Natural killer cell (primary cell): ENCODE data around the gene FHOD3. TPM values are rescaled to one million over a fixed set of nuclear protein-coding genes. Genes with fewer than 3 reads are reported as not detected.
"Not testable (repeated sequence)": the region's sequence is repeated elsewhere in the genome, so short reads cannot be mapped to it uniquely, and the experiment has no call there.

Source experiments
- ATAC-seq, 3 donors: fragments of 150-1000 bp in 2 of 3; fragments of 200-7000 bp in 1 of 3; cut with Tn5 transposase; 1 replicate in 1 of 3; 2 replicates in 2 of 3; pipeline ENCODE4 v1.10.0; 2021; ENCODE audit warnings: mild to moderate bottlenecking in 2 of 3, moderate library complexity in 2 of 3
- DNase-seq, 2 donors: peaks; one replicate each; pipeline versions ENCODE4 v3.0.0 to v3.0.0-alpha.2; 2013 to 2021; ENCODE audit warnings: mixed read lengths in 1 of 2
- H3K27ac ChIP-seq: one replicate; pipeline ENCODE4 v1.5.1; 2013; ENCODE audit warnings: mild to moderate bottlenecking, low read length
- H3K27me3 ChIP-seq: one replicate; pipeline ENCODE4 v1.6.1; 2013; ENCODE audit warnings: low read length; ENCODE audit not compliant: control insufficient read depth, insufficient read depth
- H3K36me3 ChIP-seq: one replicate; pipeline ENCODE4 v1.6.1; 2013; ENCODE audit warnings: low read length; ENCODE audit not compliant: control insufficient read depth, insufficient read depth
- H3K4me1 ChIP-seq: one replicate; pipeline ENCODE4 v1.6.1; 2013; ENCODE audit warnings: low read length; ENCODE audit not compliant: control insufficient read depth, insufficient read depth
- H3K4me3 ChIP-seq: one replicate; pipeline ENCODE4 v1.5.1; 2013; ENCODE audit warnings: low read length
- H3K9me3 ChIP-seq: one replicate; pipeline ENCODE4 v1.6.1; 2013; ENCODE audit warnings: low read length; ENCODE audit not compliant: control insufficient read depth, insufficient read depth
- H3K27ac Mint-ChIP-seq, 2 donors: one replicate each; pipeline ENCODE4 v1.8.0; 2022; ENCODE audit warnings: mild to moderate bottlenecking in 2 of 2, mixed read lengths in 2 of 2, moderate library complexity in 1 of 2
- H3K27me3 Mint-ChIP-seq, 2 donors: one replicate each; pipeline ENCODE4 v1.8.0; 2022; ENCODE audit warnings: low read depth in 2 of 2, mixed read lengths in 2 of 2
- H3K36me3 Mint-ChIP-seq: one replicate; pipeline ENCODE4 v1.8.0; 2022; ENCODE audit warnings: mixed read lengths
- H3K4me1 Mint-ChIP-seq, 2 donors: one replicate each; pipeline ENCODE4 v1.8.0; 2022; ENCODE audit warnings: mixed read lengths in 2 of 2
- H3K4me3 Mint-ChIP-seq: one replicate; pipeline ENCODE4 v1.8.0; 2022; ENCODE audit warnings: mild to moderate bottlenecking, moderate library complexity, mixed read lengths
- H3K9me3 Mint-ChIP-seq, 2 donors: one replicate each; pipeline ENCODE4 v1.8.0; 2022; ENCODE audit warnings: mixed read lengths in 2 of 2
- WGBS: methylation state at CpG from one replicate; pipeline ENCODE4 v1.1.7; 2013; ENCODE audit warnings: missing lambda C conversion rate; ENCODE audit not compliant: insufficient coverage; 5-methylcytosine and 5-hydroxymethylcytosine counted together
- intact Hi-C: fragments of 100-400 bp; cut with micrococcal nuclease; formaldehyde crosslinking; loops from one replicate; pipeline ENCODE4 v1.14.2; 2022
- total RNA-seq, 4 donors: library from RNA; stranded (reverse); fragments of 120-200 nt in 1 of 4; gene quantifications; one replicate each; pipeline versions ENCODE4 v1.2.3 to v1.2.4, GENCODE V29; 2013 to 2022
- TF ChIP-seq, protein P1 (sequence below): fragments of 200-600 bp; IDR thresholded peaks from one replicate; pipeline ENCODE4 v1.8.0; 2022; ENCODE audit warnings: antibody characterized with exemption

Gene FHOD3
- total RNA-seq, 3 donors from 2014 or later (not counting 1 experiment from before 2014, with no cell fraction given) = not detected

DNA sequence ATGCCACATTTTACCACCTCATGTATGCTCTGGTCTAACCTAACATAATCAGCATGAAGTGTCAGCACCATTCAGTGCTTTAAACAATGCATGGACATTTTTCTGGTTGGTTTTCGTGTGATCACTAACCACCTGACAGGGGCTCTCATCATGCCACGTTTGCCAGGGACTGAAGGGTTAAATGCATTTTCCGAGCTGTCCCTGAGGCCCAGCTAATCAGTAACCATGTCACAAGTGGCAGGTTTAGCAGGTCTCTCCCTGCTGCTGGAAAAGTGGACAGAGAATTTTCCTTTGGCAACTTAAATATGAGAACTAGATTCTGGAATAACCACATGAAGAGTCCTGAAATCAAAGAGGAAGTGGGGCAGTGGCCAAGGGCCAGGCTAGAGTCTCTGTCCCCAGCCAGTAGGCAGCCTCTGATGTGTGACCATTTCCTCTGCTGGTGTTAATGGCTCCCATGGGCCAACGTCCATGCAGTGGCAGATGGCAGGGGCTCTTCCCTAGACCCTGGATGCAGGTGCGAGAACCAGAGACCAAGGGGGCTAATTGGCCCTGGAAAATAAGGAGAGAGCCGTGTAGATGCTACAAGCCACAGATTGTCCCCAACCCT, 461.8 kb downstream of the FHOD3 start:
- peaks cover 0 to 3% of the 10 kb centered on the region in 2 donors for H3K9me3 Mint-ChIP-seq
- Histone ChIP-seq H3K9me3 (no peaks in the 10 kb centered on the region), H3K4me1 (no peaks in the 10 kb centered on the region), H3K27ac (no peak overlapping the region), H3K4me3 (no peak overlapping the region), H3K27me3 (no peaks in the 10 kb centered on the region), H3K36me3 (no peaks in the 10 kb centered on the region)
- TF ChIP-seq, protein P1, sequence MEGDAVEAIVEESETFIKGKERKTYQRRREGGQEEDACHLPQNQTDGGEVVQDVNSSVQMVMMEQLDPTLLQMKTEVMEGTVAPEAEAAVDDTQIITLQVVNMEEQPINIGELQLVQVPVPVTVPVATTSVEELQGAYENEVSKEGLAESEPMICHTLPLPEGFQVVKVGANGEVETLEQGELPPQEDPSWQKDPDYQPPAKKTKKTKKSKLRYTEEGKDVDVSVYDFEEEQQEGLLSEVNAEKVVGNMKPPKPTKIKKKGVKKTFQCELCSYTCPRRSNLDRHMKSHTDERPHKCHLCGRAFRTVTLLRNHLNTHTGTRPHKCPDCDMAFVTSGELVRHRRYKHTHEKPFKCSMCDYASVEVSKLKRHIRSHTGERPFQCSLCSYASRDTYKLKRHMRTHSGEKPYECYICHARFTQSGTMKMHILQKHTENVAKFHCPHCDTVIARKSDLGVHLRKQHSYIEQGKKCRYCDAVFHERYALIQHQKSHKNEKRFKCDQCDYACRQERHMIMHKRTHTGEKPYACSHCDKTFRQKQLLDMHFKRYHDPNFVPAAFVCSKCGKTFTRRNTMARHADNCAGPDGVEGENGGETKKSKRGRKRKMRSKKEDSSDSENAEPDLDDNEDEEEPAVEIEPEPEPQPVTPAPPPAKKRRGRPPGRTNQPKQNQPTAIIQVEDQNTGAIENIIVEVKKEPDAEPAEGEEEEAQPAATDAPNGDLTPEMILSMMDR = no peak
- ATAC-seq (no peak), DNase-seq (no peak)
- H3K27ac Mint-ChIP-seq = no peak overlapping the region
- H3K4me1 Mint-ChIP-seq = no peaks in the 10 kb centered on the region
- peaks cover 0 to 7% of the 10 kb centered on the region in 2 donors for H3K27me3 Mint-ChIP-seq
- intact Hi-C loops = no loop called here
- no peaks in the 10 kb centered on the region for H3K36me3 Mint-ChIP-seq
- 66% methylated on average over 6 of the region's 6 CpGs for WGBS
- no peak overlapping the region for H3K4me3 Mint-ChIP-seq

DNA sequence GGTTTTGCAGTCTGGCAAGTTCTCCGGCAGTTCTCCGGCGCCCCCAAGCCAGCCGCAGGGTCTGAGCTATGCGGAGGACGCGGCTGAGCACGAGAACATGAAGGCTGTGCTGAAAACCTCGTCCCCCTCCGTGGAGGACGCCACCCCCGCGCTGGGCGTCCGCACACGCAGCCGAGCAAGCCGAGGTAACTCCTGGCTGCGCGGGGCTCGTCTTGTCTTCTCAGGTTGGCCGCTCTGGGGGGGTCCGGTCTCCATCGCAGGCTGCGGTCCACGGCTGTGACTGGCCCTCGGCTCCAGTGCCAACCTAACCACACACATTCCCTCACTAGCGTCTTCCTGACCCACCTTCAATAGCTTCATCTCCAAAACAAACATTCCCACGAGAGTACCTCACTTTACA, 463.1 kb downstream of the FHOD3 start:
- ATAC-seq = no peak
- no peak overlapping the region for H3K27ac ChIP-seq
- intact Hi-C loops = no loop called here

DNA sequence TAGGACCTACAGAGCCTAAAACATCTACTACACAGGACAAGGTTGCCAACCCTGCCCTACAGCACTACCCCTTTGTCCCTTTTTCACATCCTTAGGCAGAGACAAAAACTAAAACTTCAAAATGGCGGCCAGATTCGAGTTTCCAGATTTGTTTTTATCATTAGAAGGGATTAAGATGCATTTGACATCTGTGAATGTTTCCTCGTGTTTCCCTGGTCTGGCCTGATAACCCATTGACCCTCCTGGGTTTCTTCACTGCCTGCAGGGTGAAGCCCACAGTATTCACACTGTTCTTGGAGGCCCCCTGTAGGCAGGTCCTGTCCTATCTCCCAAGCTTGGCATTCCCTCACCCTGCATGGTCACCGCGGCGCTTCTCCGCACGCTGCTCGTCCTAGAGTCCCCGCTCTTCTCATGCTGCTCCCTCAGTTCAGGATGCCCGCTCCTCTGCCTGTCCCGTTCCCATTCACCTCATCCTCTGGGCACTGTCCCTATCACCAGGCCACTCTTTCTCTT, 463.7 kb downstream of the FHOD3 start:
- Mint-ChIP-seq H3K27ac (no peak overlapping the region), H3K4me3 (no peak overlapping the region), H3K27me3 (peaks cover 0 to 5% of the 10 kb centered on the region in 2 donors), H3K9me3 (peaks cover 0 to 3% of the 10 kb centered on the region in 2 donors), H3K4me1 (no peaks in the 10 kb centered on the region), H3K36me3 (no peaks in the 10 kb centered on the region)
- WGBS = 95% methylated on average over 12 of the region's 12 CpGs
- H3K27ac ChIP-seq = no peak overlapping the region
- intact Hi-C loops = no loop called here
- no peak overlapping the region for H3K4me3 ChIP-seq
- H3K27me3 ChIP-seq = no peaks in the 10 kb centered on the region
- no peaks in the 10 kb centered on the region for H3K36me3 ChIP-seq
- peak in 1 of 3 donors; percentile 30 for ATAC-seq
- TF ChIP-seq, protein P1 = no peak
- H3K9me3 ChIP-seq = no peaks in the 10 kb centered on the region
- no peaks in the 10 kb centered on the region for H3K4me1 ChIP-seq
- DNase-seq = no peak

More for the DNA sequence above, 463.1 kb downstream of the FHOD3 start:
- no peak for DNase-seq
- H3K36me3 Mint-ChIP-seq = no peaks in the 10 kb centered on the region
- peaks cover 0 to 7% of the 10 kb centered on the region in 2 donors for H3K27me3 Mint-ChIP-seq
- Histone ChIP-seq H3K27me3 (no peaks in the 10 kb centered on the region), H3K36me3 (no peaks in the 10 kb centered on the region), H3K4me3 (no peak overlapping the region), H3K9me3 (no peaks in the 10 kb centered on the region), H3K4me1 (no peaks in the 10 kb centered on the region)
- H3K27ac Mint-ChIP-seq = no peak overlapping the region
- H3K4me1 Mint-ChIP-seq = no peaks in the 10 kb centered on the region
- TF ChIP-seq, protein P1 = no peak
- H3K4me3 Mint-ChIP-seq = no peak overlapping the region
- WGBS = 95% methylated on average over 29 of the region's 29 CpGs
- H3K9me3 Mint-ChIP-seq = peaks cover 0 to 3% of the 10 kb centered on the region in 2 donors

DNA sequence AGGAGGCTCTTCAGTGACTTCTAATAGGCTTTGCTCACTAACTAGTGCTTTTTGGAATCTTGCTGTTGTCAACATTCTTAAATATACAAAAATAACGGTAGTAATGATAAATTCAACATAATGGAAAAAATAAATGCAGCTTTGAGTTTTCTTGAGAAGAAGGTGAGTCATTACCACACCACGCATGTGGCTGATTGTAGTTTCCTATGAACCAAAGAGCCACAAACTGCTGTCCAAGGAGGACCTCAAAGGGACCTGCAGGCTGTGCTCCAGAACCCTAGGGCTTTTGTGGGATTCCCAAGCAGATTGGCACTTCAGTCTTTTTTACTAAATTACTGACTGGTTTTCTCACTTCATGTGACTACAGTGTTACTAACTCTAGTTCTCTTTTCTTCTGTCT, 464.6 kb downstream of the FHOD3 start:
- Histone ChIP-seq H3K27ac (no peak overlapping the region), H3K4me3 (no peak overlapping the region), H3K9me3 (no peaks in the 10 kb centered on the region), H3K4me1 (no peaks in the 10 kb centered on the region), H3K36me3 (no peaks in the 10 kb centered on the region), H3K27me3 (no peaks in the 10 kb centered on the region)
- ATAC-seq = no peak
- WGBS = 92% methylated on average over 1 of the region's 2 CpGs
- no peak overlapping the region for H3K4me3 Mint-ChIP-seq
- H3K4me1 Mint-ChIP-seq = no peaks in the 10 kb centered on the region
- peaks cover 0 to 3% of the 10 kb centered on the region in 2 donors for H3K9me3 Mint-ChIP-seq
- H3K27me3 Mint-ChIP-seq = peaks cover 0 to 4% of the 10 kb centered on the region in 2 donors
- intact Hi-C loops = no loop called here
- H3K27ac Mint-ChIP-seq = no peak overlapping the region
- DNase-seq = no peak
- no peaks in the 10 kb centered on the region for H3K36me3 Mint-ChIP-seq
- TF ChIP-seq, protein P1 = no peak

DNA sequence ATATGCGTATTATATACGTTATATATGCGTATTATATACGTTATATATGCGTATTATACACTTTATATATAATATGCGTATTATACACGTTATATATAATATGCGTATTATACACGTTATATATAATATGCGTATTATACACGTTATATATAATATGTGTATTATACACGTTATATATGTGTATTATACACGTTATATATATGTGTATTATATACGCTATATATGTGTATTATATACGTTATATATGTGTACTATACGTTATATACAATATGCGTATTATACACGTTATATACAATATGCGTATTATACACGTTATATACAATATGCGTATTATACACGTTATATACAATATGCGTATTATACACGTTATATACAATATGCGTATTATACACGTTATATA, 465.5 kb downstream of the FHOD3 start:
- ATAC-seq, DNase-seq, H3K36me3 ChIP-seq, H3K27me3 Mint-ChIP-seq, H3K4me3 Mint-ChIP-seq, H3K4me3 ChIP-seq, H3K27ac ChIP-seq, H3K9me3 Mint-ChIP-seq, H3K4me1 ChIP-seq, intact Hi-C loops, H3K9me3 ChIP-seq, H3K27ac Mint-ChIP-seq, H3K36me3 Mint-ChIP-seq, H3K27me3 ChIP-seq, H3K4me1 Mint-ChIP-seq: not testable (repeated sequence)
- WGBS = no CpG with 5 or more reads among the region's 26 CpGs
